H1 (cell line): ENCODE data around the gene UMODL1. TPM values are rescaled to one million over a fixed set of nuclear protein-coding genes. Genes with fewer than 3 reads are reported as not detected.

Experiments
- CTCF ChIA-PET: fragments of 300-600 bp; sonication (Branson Sonifier 250); formaldehyde crosslinking; loops from one replicate; lab custom pipeline; 2021; ENCODE audit not compliant: partially characterized antibody; lab: Charles Lee
- POLR2A ChIA-PET: fragments of 300-600 bp; sonication (Branson Sonifier 250); formaldehyde crosslinking; loops from one replicate; lab custom pipeline; 2021; ENCODE audit warnings: inconsistent platforms; ENCODE audit not compliant: partially characterized antibody; lab: Charles Lee
- DNase-seq, 2 experiments: peaks; one replicate each; pipeline versions ENCODE4 v3.0.0 to v3.0.0-alpha.2; 2010 to 2022; ENCODE audit warnings: low spot score in 2 of 2, low read depth in 1 of 2, mixed read lengths in 1 of 2
- FAIRE-seq: peaks from 2 replicates; lab custom pipeline; 2011; peaks lifted over from hg19 to GRCh38; lab: Jason Lieb, UNC
- H2AFZ ChIP-seq: 2 replicates; pipeline ENCODE4 v1.8.1; 2012; ENCODE audit warnings: low read length, inconsistent platforms
- H2AK5ac ChIP-seq: 2 replicates; pipeline ENCODE4 v1.6.1; 2013; ENCODE audit warnings: low read depth, low read length
- H2BK120ac ChIP-seq: replicated peaks from 2 replicates; pipeline ENCODE3; 2013; ENCODE audit warnings: low read depth, low read length, inconsistent platforms
- H2BK12ac ChIP-seq: 2 replicates; pipeline ENCODE4 v1.6.1; 2013; ENCODE audit warnings: low read depth, low read length
- H2BK15ac ChIP-seq: 2 replicates; pipeline ENCODE4 v1.6.1; 2013; ENCODE audit warnings: low read length
- H2BK20ac ChIP-seq: 2 replicates; pipeline ENCODE4 v1.6.1; 2013; ENCODE audit warnings: low read length
- H2BK5ac ChIP-seq: 2 replicates; pipeline ENCODE4 v1.6.1; 2013; ENCODE audit warnings: low read depth, low read length
- H3K14ac ChIP-seq: 2 replicates; pipeline ENCODE4 v1.6.1; 2013; ENCODE audit warnings: inconsistent platforms; ENCODE audit not compliant: insufficient read length
- H3K18ac ChIP-seq: 2 replicates; pipeline ENCODE4 v1.6.1; 2013; ENCODE audit warnings: low read length; ENCODE audit errors: extremely low read depth
- H3K23ac ChIP-seq: 2 replicates; pipeline ENCODE4 v1.6.1; 2013; ENCODE audit warnings: inconsistent platforms; ENCODE audit not compliant: insufficient read length
- H3K23me2 ChIP-seq: 2 replicates; pipeline ENCODE4 v1.6.1; 2013; ENCODE audit warnings: low read depth, low read length
- H3K27ac ChIP-seq: 2 replicates; pipeline ENCODE4 v1.6.1; 2011; ENCODE audit warnings: low read depth, low read length, inconsistent platforms
- H3K27me3 ChIP-seq, 4 experiments: replicated peaks in 1 of 4; 1 replicate in 1 of 4; 2 replicates in 3 of 4; pipeline versions ENCODE4 v1.6.1 to v1.8.1; 2011 to 2013; ENCODE audit warnings: low read length in 3 of 4, mild to moderate bottlenecking in 3 of 4, inconsistent platforms in 2 of 4, mixed read lengths in 2 of 4, moderate library complexity in 1 of 4; ENCODE audit not compliant: control insufficient read depth in 3 of 4, insufficient read depth in 3 of 4; ENCODE audit errors: extremely low read depth in 1 of 4
- H3K36me3 ChIP-seq, 4 experiments: 2 replicates each; pipeline versions ENCODE4 v1.6.1 to v1.8.1; 2011 to 2013; ENCODE audit warnings: mild to moderate bottlenecking in 4 of 4, low read length in 3 of 4, moderate library complexity in 2 of 4, control low read depth in 1 of 4, inconsistent platforms in 1 of 4; ENCODE audit not compliant: insufficient read depth in 4 of 4, control insufficient read depth in 2 of 4
- H3K4ac ChIP-seq: replicated peaks from 2 replicates; pipeline ENCODE3; 2013; ENCODE audit warnings: low read length, low read depth, mixed read lengths, inconsistent platforms; ENCODE audit not compliant: insufficient read length
- H3K4me1 ChIP-seq, 4 experiments: replicated peaks in 1 of 4; 1 replicate in 1 of 4; 2 replicates in 3 of 4; pipeline versions ENCODE4 v1.6.1 to v1.8.1; 2011 to 2013; ENCODE audit warnings: low read length in 3 of 4, inconsistent platforms in 2 of 4, mixed read lengths in 1 of 4; ENCODE audit not compliant: insufficient read depth in 4 of 4, control insufficient read depth in 3 of 4
- H3K4me2 ChIP-seq, 2 experiments: 2 replicates each; pipeline versions ENCODE4 v1.6.1 to v1.8.1; 2011 to 2013; ENCODE audit warnings: low read depth in 2 of 2, low read length in 2 of 2, control low read depth in 1 of 2, inconsistent platforms in 1 of 2, mild to moderate bottlenecking in 1 of 2; ENCODE audit not compliant: insufficient read depth in 1 of 2
- H3K4me3 ChIP-seq, 4 experiments: fragments of 200-600, 300-600 bp in 1 of 4; sonication (generic), shearing (Covaris generic), sonication (Bioruptor Twin) in 1 of 4; 2 replicates each; pipeline versions ENCODE4 v1.5.1 to v1.8.1; 2011 to 2016; ENCODE audit warnings: low read length in 4 of 4, low read depth in 3 of 4, control low read depth in 2 of 4, inconsistent platforms in 2 of 4, mild to moderate bottlenecking in 2 of 4, mixed read lengths in 1 of 4, moderate library complexity in 1 of 4; ENCODE audit not compliant: insufficient read depth in 2 of 4; ENCODE audit errors: extremely low read depth in 1 of 4
- H3K56ac ChIP-seq: replicated peaks from 2 replicates; pipeline ENCODE3; 2013; ENCODE audit warnings: low read depth, mild to moderate bottlenecking, mixed read lengths, low read length, inconsistent platforms; ENCODE audit not compliant: insufficient read length
- H3K79me1 ChIP-seq: 2 replicates; pipeline ENCODE4 v1.6.1; 2013; ENCODE audit warnings: low read depth, low read length, control low read depth
- H3K79me2 ChIP-seq, 2 experiments: 2 replicates each; pipeline versions ENCODE4 v1.6.1 to v1.8.1; 2012 to 2013; ENCODE audit warnings: low read length in 2 of 2, mild to moderate bottlenecking in 2 of 2, inconsistent platforms in 1 of 2; ENCODE audit not compliant: insufficient read depth in 2 of 2, control insufficient read depth in 1 of 2
- H3K9ac ChIP-seq, 4 experiments: replicated peaks in 1 of 4; 1 replicate in 1 of 4; 2 replicates in 3 of 4; pipeline versions ENCODE4 v1.6.1 to v1.8.1; 2011 to 2013; ENCODE audit warnings: low read depth in 3 of 4, low read length in 3 of 4, control low read depth in 2 of 4, mild to moderate bottlenecking in 2 of 4, moderate library complexity in 2 of 4, inconsistent platforms in 1 of 4; ENCODE audit errors: extremely low read depth in 1 of 4
- H3K9me3 ChIP-seq, 2 experiments: 2 replicates each; pipeline versions ENCODE4 v1.6.1 to v1.8.1; 2012 to 2013; ENCODE audit warnings: mild to moderate bottlenecking in 2 of 2, moderate library complexity in 2 of 2, control low read depth in 1 of 2, inconsistent platforms in 1 of 2, low read depth in 1 of 2, low read length in 1 of 2, mixed read lengths in 1 of 2; ENCODE audit not compliant: insufficient read depth in 2 of 2
- H4K20me1 ChIP-seq, 2 experiments: replicated peaks in 1 of 2; 2 replicates each; pipeline versions ENCODE3 to v1.8.1; 2011 to 2013; ENCODE audit warnings: inconsistent platforms in 2 of 2, low read length in 2 of 2, mild to moderate bottlenecking in 1 of 2; ENCODE audit not compliant: insufficient read depth in 2 of 2, control insufficient read depth in 1 of 2
- H4K5ac ChIP-seq: 2 replicates; pipeline ENCODE4 v1.6.1; 2013; ENCODE audit warnings: low read length, low read depth, mixed read lengths, inconsistent platforms; ENCODE audit not compliant: insufficient read length
- H4K8ac ChIP-seq: 2 replicates; pipeline ENCODE4 v1.8.0; 2013; ENCODE audit warnings: mild to moderate bottlenecking, moderate library complexity, low read length, inconsistent platforms; ENCODE audit not compliant: insufficient read depth; ENCODE audit errors: extremely low read depth
- H4K91ac ChIP-seq: replicated peaks from 2 replicates; pipeline ENCODE3; 2013; ENCODE audit warnings: low read length, mixed read lengths, inconsistent platforms; ENCODE audit not compliant: insufficient read length
- CHD2 ChIP-seq: IDR thresholded peaks from 2 replicates; pipeline ENCODE4 v1.6.1; 2012; ENCODE audit warnings: low read length, improper control_type of control experiment
- CREB1 ChIP-seq: IDR thresholded peaks from 2 replicates; pipeline ENCODE4 v1.6.1; 2012; ENCODE audit warnings: inconsistent platforms
- EP300 ChIP-seq, 2 experiments: IDR thresholded peaks; 1 replicate in 1 of 2; 2 replicates in 1 of 2; pipeline ENCODE4 v1.6.1; 2011 to 2012; ENCODE audit warnings: low read depth in 2 of 2, low read length in 2 of 2, mild to moderate bottlenecking in 2 of 2, borderline replicate concordance in 1 of 2, inconsistent platforms in 1 of 2, moderate library complexity in 1 of 2
- HDAC6 ChIP-seq: IDR thresholded peaks from one replicate; pipeline ENCODE4 v1.7.1; 2012; ENCODE audit warnings: low read depth, mild to moderate bottlenecking, inconsistent platforms, low read length, moderate library complexity
- SP2 ChIP-seq: IDR thresholded peaks from 2 replicates; pipeline ENCODE4 v1.6.1; 2012; ENCODE audit warnings: mild to moderate bottlenecking, low read length, inconsistent platforms
- WGBS, 2 experiments: shearing (Covaris generic) in 1 of 2; methylation state at CpG; one replicate each; pipeline versions ENCODE4 v1.1.6 to v1.1.7; 2013 to 2015; ENCODE audit warnings: low lambda C conversion rate in 2 of 2, mixed read lengths in 2 of 2, inconsistent platforms in 1 of 2, low coverage in 1 of 2, missing lambda C conversion rate in 1 of 2; ENCODE audit not compliant: insufficient replicate concordance in 2 of 2, insufficient coverage in 1 of 2, insufficient read length in 1 of 2; ENCODE audit errors: extremely low coverage in 1 of 2, missing lambda C conversion rate in 1 of 2; 5-methylcytosine and 5-hydroxymethylcytosine counted together
- polyA plus RNA-seq, 7 experiments: library from polyadenylated mRNA; depleted of rRNA in 3 of 7; stranded (reverse) in 5 of 7; unstranded in 2 of 7; fragments of >200 nt in 5 of 7; fragments of 200-250 nt in 2 of 7; gene quantifications; 1 replicate in 5 of 7; 2 replicates in 1 of 7; 4 replicates in 1 of 7; pipeline versions ENCODE4 v1.2.1 to v1.2.3, GENCODE V29; 2011 to 2013; ENCODE audit warnings: missing spikeins in 2 of 7, mixed read lengths in 2 of 7
- total RNA-seq: library from RNA; stranded (reverse); fragmentation: NEBNext Ultra II Directional; extraction: Animal tissue kit (Norgen Biotek cat#: 25700); gene quantifications from 2 replicates; pipeline ENCODE4 v1.2.1, GENCODE V29; 2021
- TF ChIP-seq, protein P1 (sequence below), 3 experiments: IDR thresholded peaks; 1 replicate in 2 of 3; 2 replicates in 1 of 3; pipeline versions ENCODE4 v1.5.1 to v1.6.1; 2011; ENCODE audit warnings: low read length in 3 of 3, mild to moderate bottlenecking in 3 of 3, inconsistent platforms in 2 of 3, low read depth in 1 of 3, moderate library complexity in 1 of 3; ENCODE audit not compliant: insufficient read depth in 1 of 3; ENCODE audit errors: control extremely low read depth in 1 of 3
- TF ChIP-seq, protein P2 (sequence below): IDR thresholded peaks from 2 replicates; pipeline ENCODE4 v1.6.1; 2012; ENCODE audit warnings: low read length, inconsistent platforms

Gene UMODL1
- total and polyA plus RNA-seq, 2 of the 8 experiments (the other 6 are each of a cell fraction or from before 2014, with no cell fraction given): not detected

DNA sequence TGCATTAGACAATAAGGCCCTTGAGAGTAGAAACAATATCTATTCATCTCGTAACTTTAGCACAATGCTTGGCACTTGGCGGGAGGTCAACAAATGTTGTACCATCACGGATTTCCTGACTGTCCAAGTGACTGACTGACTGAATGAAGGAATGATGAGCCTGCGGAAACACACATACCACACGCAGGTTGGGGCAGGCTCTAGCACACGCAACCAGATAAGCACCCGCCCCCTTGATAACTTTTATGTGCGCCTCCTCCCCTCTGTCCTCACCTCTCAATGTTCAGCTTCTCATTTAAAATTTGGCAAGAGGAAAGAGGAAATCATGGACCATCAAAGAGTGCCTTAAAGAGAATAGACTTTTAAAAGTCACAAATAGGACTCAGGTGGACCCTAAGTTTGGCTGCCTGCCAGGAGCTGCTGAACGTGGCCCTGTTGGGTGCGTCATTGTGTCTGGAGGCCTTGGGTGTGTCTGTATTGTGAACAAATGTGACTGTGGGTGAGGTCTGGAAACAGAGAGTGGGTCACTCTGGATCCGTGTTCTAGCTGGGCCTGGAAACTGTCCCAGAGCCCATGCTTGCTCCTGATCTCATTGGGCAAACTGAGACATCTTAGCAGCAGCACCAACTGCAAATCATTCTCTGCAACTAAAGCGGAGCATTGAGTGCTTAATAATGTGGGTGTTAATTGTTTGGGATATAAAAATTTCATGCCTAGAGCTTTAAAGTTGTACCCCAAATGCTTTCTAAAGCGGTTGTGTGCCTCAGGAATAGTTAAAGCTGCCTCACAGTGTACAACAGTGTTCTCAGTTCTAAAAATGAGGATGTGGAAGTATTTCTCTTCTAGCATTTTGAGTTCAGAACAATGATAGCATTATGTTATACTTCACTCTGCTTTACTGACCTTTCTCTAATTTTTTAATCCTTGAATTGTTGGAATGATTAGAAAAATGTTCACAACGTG, 100.3 kb downstream of the UMODL1 start:
- no peak overlapping the region for H2AK5ac ChIP-seq
- H4K5ac ChIP-seq: no peak overlapping the region
- no peak overlapping the region for H2BK12ac ChIP-seq
- no peak overlapping the region; the same call in 1 of the 2 replicates for H4K8ac ChIP-seq
- no peaks in the 10 kb centered on the region for H4K20me1 ChIP-seq
- no peak overlapping the region for H2BK15ac ChIP-seq
- no peak overlapping the region for H2BK5ac ChIP-seq
- no peaks in the 10 kb centered on the region for H3K23me2 ChIP-seq
- H3K27me3 ChIP-seq: no peaks in the 10 kb centered on the region
- no peak overlapping the region for H3K56ac ChIP-seq
- DNase-seq (no peak), FAIRE-seq (no peak)
- H3K79me2 ChIP-seq: no peaks in the 10 kb centered on the region
- no peak overlapping the region for H3K4me2 ChIP-seq
- no peak overlapping the region for H3K23ac ChIP-seq
- H3K79me1 ChIP-seq: no peaks in the 10 kb centered on the region; the same call in 1 of the 2 replicates
- ChIA-PET CTCF (interaction anchor here (1.1 kb wide), 2 partner anchors 22 to 79 kb away, joined by 3 read pairs; no protein-coding TSS in a partner anchor), POLR2A (interaction anchor here (0.6 to 1.3 kb wide), 2 partner anchors 13 to 37 kb away, joined by 3 to 4 read pairs; no protein-coding TSS in a partner anchor)
- H3K4me1 ChIP-seq: no peaks in the 10 kb centered on the region
- no peak overlapping the region for H2BK120ac ChIP-seq
- WGBS, 2 experiments: 87% methylated on average over 14 of the region's 14 CpGs; no CpG with 5 or more reads in 1 of the 2 experiments
- no peak overlapping the region for H4K91ac ChIP-seq
- H2AFZ ChIP-seq: no peak overlapping the region
- no peak overlapping the region for H3K18ac ChIP-seq
- H3K36me3 ChIP-seq: no peaks in the 10 kb centered on the region
- no peak overlapping the region for H3K27ac ChIP-seq
- H2BK20ac ChIP-seq: no peak overlapping the region
- H3K14ac ChIP-seq: no peak overlapping the region
- H3K4me3 ChIP-seq: no peak overlapping the region
- H3K9ac ChIP-seq: no peak overlapping the region
- H3K9me3 ChIP-seq: no peaks in the 10 kb centered on the region
- no peak overlapping the region for H3K4ac ChIP-seq
- TF ChIP-seq, protein P1, sequence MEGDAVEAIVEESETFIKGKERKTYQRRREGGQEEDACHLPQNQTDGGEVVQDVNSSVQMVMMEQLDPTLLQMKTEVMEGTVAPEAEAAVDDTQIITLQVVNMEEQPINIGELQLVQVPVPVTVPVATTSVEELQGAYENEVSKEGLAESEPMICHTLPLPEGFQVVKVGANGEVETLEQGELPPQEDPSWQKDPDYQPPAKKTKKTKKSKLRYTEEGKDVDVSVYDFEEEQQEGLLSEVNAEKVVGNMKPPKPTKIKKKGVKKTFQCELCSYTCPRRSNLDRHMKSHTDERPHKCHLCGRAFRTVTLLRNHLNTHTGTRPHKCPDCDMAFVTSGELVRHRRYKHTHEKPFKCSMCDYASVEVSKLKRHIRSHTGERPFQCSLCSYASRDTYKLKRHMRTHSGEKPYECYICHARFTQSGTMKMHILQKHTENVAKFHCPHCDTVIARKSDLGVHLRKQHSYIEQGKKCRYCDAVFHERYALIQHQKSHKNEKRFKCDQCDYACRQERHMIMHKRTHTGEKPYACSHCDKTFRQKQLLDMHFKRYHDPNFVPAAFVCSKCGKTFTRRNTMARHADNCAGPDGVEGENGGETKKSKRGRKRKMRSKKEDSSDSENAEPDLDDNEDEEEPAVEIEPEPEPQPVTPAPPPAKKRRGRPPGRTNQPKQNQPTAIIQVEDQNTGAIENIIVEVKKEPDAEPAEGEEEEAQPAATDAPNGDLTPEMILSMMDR (IDR thresholded peaks at IDR 0.05; ENCODE audit: control extremely low read depth in 1 of 3, insufficient read depth in 1 of 3, low read depth in 1 of 3, low read length in 3 of 3): no peak
- TF ChIP-seq CHD2 (no peak), SP2 (no peak), CREB1 (no peak), HDAC6 (no peak), EP300 (IDR thresholded peaks at IDR 0.05; ENCODE audit: borderline replicate concordance in 1 of 2, low read depth in 2 of 2, low read length in 2 of 2) (no peak)
- TF ChIP-seq, protein P2, sequence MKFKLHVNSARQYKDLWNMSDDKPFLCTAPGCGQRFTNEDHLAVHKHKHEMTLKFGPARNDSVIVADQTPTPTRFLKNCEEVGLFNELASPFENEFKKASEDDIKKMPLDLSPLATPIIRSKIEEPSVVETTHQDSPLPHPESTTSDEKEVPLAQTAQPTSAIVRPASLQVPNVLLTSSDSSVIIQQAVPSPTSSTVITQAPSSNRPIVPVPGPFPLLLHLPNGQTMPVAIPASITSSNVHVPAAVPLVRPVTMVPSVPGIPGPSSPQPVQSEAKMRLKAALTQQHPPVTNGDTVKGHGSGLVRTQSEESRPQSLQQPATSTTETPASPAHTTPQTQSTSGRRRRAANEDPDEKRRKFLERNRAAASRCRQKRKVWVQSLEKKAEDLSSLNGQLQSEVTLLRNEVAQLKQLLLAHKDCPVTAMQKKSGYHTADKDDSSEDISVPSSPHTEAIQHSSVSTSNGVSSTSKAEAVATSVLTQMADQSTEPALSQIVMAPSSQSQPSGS: no peak
